ENCODE data around the gene SP140. TPM values are rescaled to one million over a fixed set of nuclear protein-coding genes. Genes with fewer than 3 reads are reported as not detected.

SP140 gene
- total RNA-seq, 4 donors from 2014 or later = 0.92 to 5.3 (median 2.4) TPM

GRCh38 chr2:230326453-230327417 lies 101.2 kb downstream of the SP140 start, which contains the start of gene SP140L:
Gene SP140L (plus strand): TSS chr2:230327193. CDS start chr2:230327270, 77 bp downstream.
- Histone ChIP-seq H3K4me3 (peak within 1 kb of the TSS; percentile 29 to 66 (median 48)), H3K36me3 (peaks cover 0 to 4% (median 0%) of the 10 kb centered on the region in 3 donors), H3K27me3 (no peaks in the 10 kb centered on the region), H3K9me3 (peaks cover 0 to 6% (median 0%) of the 10 kb centered on the region in 3 donors), H3K27ac (peak within 1 kb of the TSS; percentile 80 to 90 (median 84)), H3K4me1 (peaks cover 0 to 39% (median 17%) of the 10 kb centered on the region in 3 donors)
- intact Hi-C loops (cut with DNase I) = no loop called here
- TF ChIP-seq, protein P1, sequence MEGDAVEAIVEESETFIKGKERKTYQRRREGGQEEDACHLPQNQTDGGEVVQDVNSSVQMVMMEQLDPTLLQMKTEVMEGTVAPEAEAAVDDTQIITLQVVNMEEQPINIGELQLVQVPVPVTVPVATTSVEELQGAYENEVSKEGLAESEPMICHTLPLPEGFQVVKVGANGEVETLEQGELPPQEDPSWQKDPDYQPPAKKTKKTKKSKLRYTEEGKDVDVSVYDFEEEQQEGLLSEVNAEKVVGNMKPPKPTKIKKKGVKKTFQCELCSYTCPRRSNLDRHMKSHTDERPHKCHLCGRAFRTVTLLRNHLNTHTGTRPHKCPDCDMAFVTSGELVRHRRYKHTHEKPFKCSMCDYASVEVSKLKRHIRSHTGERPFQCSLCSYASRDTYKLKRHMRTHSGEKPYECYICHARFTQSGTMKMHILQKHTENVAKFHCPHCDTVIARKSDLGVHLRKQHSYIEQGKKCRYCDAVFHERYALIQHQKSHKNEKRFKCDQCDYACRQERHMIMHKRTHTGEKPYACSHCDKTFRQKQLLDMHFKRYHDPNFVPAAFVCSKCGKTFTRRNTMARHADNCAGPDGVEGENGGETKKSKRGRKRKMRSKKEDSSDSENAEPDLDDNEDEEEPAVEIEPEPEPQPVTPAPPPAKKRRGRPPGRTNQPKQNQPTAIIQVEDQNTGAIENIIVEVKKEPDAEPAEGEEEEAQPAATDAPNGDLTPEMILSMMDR (IDR thresholded peaks at IDR 0.05) = no peak
- TF ChIP-seq POLR2A (IDR thresholded peaks at IDR 0.05) = peak in 2 of 4 donors; percentile 11 to 44
- 0 to 7% methylated on average over 5 to 6 of the region's 11 CpGs for WGBS, 2 donors
- peak; percentile 27 for DNase-seq

GRCh38 chr2:230327418-230328154 lies 102.0 kb downstream of the SP140 start:
- Histone ChIP-seq H3K4me3 (peak overlapping the region; percentile 29 to 66 (median 48)), H3K9me3 (peaks cover 0 to 5% (median 0%) of the 10 kb centered on the region in 3 donors), H3K27ac (peak overlapping the region; percentile 80 to 90 (median 84)), H3K27me3 (no peaks in the 10 kb centered on the region), H3K4me1 (peaks cover 0 to 39% (median 17%) of the 10 kb centered on the region in 3 donors), H3K36me3 (peaks cover 0 to 4% (median 0%) of the 10 kb centered on the region in 3 donors)
- intact Hi-C loops (cut with DNase I) = no loop called here
- WGBS, 2 donors = 56 to 61% methylated on average over 5 of the region's 5 CpGs
- TF ChIP-seq, protein P1 (IDR thresholded peaks at IDR 0.05) = no peak
- no peak for TF ChIP-seq POLR2A (IDR thresholded peaks at IDR 0.05)
- DNase-seq = no peak

GRCh38 chr2:230328155-230328458 lies 102.6 kb downstream of the SP140 start:
- 90 to 93% methylated on average over 8 of the region's 8 CpGs for WGBS, 2 donors
- intact Hi-C loops (cut with DNase I) = no loop called here
- H3K4me1 ChIP-seq = peaks cover 0 to 39% (median 17%) of the 10 kb centered on the region in 3 donors

GRCh38 chr2:230329946-230330605 lies 104.5 kb downstream of the SP140 start:
- no peak for DNase-seq
- 84% methylated on average over 7 of the region's 7 CpGs for WGBS, 2 donors

More at GRCh38 chr2:230328155-230328458, 102.6 kb downstream of the SP140 start:
- peaks cover 0 to under 1% (median 0%) of the 10 kb centered on the region in 3 donors for H3K9me3 ChIP-seq
- H3K36me3 ChIP-seq = peaks cover 0 to 7% (median 0%) of the 10 kb centered on the region in 3 donors
- peak overlapping the region in 2 of 4 donors; percentile 48 to 66 for H3K4me3 ChIP-seq
- no peaks in the 10 kb centered on the region for H3K27me3 ChIP-seq
- no peak for TF ChIP-seq POLR2A (IDR thresholded peaks at IDR 0.05)
- TF ChIP-seq, protein P1 (IDR thresholded peaks at IDR 0.05) = no peak
- no peak for DNase-seq
- peak overlapping the region in 2 of 4 donors; percentile 80 to 83 for H3K27ac ChIP-seq

More at GRCh38 chr2:230329946-230330605, 104.5 kb downstream of the SP140 start:
- TF ChIP-seq POLR2A (IDR thresholded peaks at IDR 0.05) = no peak
- TF ChIP-seq, protein P1 (IDR thresholded peaks at IDR 0.05) = no peak
- Histone ChIP-seq H3K27ac (no peak overlapping the region), H3K4me1 (peaks cover 0 to 39% (median 17%) of the 10 kb centered on the region in 3 donors), H3K4me3 (no peak overlapping the region), H3K9me3 (no peaks in the 10 kb centered on the region), H3K27me3 (no peaks in the 10 kb centered on the region), H3K36me3 (peaks cover 0 to 23% (median 0%) of the 10 kb centered on the region in 3 donors)
- intact Hi-C loops (cut with DNase I) = no loop called here
